Measurements from ENCODE around the gene HOMER3.
A peak's percentile ranks its signal among the peaks of the same experiment; 100 is the strongest.
"Not testable (repeated sequence)": the region's sequence is repeated elsewhere in the genome, so short reads cannot be mapped to it uniquely, and the experiment has no call there.

The HOMER3 gene

GRCh38 chr19:18924684-18925213, 16.3 kb downstream of the HOMER3 start:
- DNase-seq (ENCODE audit: low read depth, low spot score): no peak

DNA sequence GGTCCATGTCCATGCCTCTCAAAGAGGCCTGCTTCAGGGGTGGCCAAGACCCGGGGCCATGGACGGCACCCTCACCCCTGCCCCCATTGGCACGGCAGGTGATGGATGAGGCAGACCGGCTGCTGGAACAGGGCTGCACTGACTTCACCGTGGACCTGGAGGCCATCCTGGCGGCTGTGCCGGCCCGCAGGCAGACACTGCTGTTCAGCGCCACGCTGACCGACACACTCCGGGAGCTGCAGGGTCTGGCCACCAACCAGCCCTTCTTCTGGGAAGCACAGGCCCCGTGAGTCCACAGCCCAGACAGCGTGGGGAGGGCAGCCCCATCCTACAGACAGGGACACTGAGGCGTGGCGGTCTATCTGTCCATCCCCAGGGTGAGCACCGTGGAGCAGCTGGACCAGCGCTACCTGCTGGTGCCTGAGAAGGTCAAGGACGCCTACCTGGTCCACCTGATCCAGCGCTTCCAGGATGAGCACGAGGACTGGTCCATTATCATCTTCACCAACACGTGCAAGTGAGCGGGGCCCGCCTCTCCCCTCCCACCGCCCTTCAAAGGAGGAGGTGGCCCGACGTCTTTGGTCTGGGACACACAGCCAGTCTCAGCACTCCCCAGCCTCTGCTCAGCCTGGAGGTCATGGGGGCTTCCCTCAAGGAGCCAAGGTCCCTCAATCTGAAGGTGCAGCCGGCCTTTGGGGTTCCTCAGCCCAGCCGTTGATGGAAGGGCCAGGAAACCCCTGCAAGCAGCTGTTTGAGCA, 18.6 kb downstream of the HOMER3 start:
- no peak for DNase-seq (ENCODE audit: low read depth, low spot score)

GRCh38 chr19:18921593-18921992, 19.4 kb downstream of the HOMER3 start:
- DNase-seq (ENCODE audit: low read depth, low spot score): no peak

DNA sequence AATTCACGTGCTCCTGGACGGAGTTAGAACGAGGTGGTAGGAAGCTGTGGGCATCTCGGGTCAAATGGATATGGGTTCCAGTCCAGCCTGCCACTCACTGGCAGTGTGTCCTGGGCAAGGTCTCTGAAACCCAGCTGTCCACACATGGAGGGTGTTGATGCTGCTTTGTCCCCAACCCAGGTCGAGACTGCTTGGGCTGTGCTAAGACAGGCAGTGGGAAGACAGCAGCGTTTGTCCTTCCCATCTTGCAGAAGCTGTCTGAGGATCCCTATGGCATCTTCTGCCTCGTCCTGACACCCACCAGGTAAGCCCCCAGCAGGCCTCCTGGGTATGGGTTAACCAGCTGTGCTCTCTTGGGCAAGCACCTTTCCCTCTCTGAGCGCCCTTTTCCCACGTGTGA, 20.6 kb downstream of the HOMER3 start:
- DNase-seq (ENCODE audit: low read depth, low spot score): no peak

DNA sequence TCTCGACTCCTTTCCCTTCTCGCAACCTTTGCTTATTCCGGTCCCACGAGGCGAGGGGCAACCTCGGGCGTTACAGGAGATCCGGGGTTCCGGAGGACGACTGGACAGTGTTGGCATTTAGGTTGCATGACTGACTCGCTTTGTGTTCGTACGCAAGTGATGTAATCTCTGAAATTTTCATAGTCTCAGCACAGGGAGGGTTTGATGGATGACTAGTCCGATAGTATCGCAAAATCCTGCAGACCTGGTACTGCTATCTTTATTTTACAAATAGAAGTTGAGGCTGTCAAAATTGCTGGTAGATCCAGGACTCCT, 21.2 kb downstream of the HOMER3 start:
- DNase-seq (ENCODE audit: low read depth, low spot score): no peak

DNA sequence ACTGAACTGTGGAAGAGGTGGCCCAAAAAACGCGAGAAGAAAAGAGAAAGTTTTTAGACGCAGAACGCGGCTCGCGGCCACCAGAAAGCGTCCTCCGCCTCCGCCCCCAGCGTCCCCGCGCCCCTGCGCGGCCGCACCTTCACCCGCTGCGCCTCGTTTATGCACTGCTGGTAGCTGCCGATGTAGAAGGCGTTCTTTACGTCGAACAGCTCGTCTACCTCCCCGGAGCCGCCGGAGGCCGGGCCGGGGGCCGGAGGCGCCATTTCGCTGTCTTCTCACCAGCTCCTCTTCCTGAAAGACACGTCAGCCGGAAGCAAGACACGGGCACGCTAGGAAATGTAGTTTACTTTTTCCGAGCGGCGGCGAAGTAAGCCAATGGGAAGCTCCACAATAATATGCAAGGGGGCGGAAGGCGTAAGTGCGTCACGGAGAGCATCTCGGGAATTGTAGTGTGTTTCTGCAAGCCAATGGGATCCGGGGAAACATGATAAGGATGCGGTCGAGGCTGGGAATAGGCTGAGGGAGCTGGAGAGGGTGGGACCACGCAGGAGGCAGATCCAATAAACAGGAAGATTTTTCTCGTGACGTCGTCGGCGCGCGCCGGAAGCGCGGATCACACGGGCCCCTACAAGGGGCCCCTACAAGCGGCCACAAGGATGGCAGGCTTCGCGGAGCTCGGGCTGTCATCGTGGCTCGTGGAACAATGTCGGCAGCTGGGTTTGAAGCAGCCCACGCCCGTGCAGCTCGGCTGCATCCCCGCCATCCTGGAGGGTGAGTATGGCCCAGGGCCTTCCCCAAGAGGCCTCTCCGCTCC, 21.7 kb downstream of the HOMER3 start, which contains the start of the genes COPE and DDX49:
TSS of gene COPE (minus strand) at position 302 of the 814 bp plus-strand sequence. CDS start at position 263, 39 bp downstream.
TSS of gene DDX49 (plus strand) at position 630 of the 814 bp plus-strand sequence. CDS start at position 657, 27 bp downstream.
- DNase-seq (ENCODE audit: low read depth, low spot score): peak; percentile 99

GRCh38 chr19:18917593-18917992, 23.4 kb downstream of the HOMER3 start:
- DNase-seq (ENCODE audit: low read depth, low spot score): not testable (repeated sequence)

DNA sequence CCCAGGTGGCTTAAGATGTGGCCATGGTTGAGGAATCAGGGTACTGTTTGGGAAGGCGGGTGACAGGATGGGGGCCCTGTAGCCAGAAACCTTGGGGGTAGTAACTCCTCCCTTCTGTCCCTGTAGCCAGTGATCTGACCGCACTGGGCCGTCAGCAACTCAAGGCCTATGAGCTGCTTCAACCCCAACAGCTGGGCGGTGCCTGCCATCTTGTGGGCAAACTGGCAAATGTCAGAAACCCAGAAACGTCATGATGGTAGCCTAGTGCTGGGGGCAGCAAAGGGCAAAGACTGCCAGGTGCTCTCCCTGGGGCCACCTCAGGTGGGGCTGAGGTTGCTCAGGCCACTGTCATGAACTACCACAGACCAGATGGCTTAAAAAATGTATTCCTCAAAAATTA, 25.4 kb downstream of the HOMER3 start:
- DNase-seq (ENCODE audit: low read depth, low spot score): no peak

DNA sequence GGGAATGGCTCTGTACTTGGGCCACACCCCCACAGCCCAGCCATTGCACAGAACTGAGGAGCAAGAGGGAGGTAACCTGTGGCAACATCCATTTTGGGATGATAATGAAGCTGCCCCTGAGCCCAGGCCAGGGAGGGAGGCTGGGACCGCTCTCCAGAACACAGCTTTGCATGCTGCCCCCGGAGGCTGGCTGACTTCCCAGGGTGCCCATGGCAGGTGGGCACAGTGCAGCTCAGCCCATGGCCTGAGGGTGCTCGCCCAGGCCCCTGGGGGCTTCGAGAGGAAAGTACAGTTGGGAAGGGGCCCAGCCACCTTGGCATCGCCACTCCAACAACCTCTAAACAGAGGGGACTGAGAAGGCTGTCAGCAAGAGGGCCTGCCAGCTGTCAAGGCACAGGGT, 27.6 kb downstream of the HOMER3 start:
- DNase-seq (ENCODE audit: low read depth, low spot score): no peak

DNA sequence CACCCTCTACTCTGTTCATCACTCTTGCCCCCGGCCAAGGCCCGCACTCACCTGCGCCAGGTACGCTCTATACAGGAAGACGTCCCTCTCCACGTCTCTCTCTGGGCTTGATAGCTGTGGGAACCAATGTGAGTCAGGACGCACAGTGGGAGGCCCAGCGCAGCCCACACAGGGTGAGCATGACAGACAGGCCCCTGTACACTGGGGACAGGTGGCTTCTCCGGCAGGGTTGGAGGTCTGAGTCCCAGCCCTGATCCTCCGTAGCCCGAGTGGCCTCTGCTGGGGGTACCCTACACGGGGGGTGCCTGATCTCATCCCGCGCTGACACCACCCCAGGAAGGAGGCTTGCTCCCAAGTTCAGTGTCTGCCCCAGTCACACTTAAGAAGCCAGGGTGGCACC, 28.1 kb downstream of the HOMER3 start:
- no peak for DNase-seq (ENCODE audit: low read depth, low spot score)

GRCh38 chr19:18910801-18911436, 30.1 kb downstream of the HOMER3 start:
- no peak for DNase-seq (ENCODE audit: low read depth, low spot score)

GRCh38 chr19:18910010-18910409, 31.0 kb downstream of the HOMER3 start:
- DNase-seq (ENCODE audit: low read depth, low spot score): no peak

DNA sequence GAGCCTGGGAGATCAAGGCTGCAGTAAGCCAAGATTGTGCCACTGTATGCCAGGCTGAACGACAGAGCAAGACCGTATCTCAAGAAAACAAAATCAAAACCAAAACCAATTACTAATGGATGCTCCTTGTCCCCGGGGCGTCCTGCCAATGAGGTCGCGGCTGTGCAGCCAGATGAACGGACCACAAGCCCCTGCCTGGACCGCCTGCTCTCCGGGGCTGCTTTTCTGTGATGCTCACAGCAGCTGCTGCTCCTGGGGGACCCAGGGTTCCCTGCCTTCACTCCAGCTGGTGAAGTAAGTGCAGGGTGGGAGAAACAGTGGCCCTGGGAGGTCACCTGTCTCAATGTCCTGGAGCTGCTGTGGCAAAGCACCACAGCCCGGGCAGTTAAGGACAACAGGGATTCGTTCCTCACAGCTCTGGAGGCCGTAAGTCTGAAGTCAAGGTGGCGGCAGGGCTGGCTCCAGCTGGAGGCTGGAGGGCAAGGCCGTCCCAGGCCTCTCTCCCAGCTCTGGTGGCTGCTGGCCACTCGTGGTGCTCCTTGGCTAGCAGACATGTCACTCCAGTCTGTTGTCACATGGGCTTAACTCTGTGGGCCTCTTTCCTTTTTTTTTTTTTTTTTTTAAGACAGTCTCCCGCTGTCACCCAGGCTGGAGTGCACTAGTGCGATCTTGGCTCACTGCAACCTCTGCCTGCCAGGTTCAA, 31.9 kb downstream of the HOMER3 start:
- no peak for DNase-seq (ENCODE audit: low read depth, low spot score)

DNA sequence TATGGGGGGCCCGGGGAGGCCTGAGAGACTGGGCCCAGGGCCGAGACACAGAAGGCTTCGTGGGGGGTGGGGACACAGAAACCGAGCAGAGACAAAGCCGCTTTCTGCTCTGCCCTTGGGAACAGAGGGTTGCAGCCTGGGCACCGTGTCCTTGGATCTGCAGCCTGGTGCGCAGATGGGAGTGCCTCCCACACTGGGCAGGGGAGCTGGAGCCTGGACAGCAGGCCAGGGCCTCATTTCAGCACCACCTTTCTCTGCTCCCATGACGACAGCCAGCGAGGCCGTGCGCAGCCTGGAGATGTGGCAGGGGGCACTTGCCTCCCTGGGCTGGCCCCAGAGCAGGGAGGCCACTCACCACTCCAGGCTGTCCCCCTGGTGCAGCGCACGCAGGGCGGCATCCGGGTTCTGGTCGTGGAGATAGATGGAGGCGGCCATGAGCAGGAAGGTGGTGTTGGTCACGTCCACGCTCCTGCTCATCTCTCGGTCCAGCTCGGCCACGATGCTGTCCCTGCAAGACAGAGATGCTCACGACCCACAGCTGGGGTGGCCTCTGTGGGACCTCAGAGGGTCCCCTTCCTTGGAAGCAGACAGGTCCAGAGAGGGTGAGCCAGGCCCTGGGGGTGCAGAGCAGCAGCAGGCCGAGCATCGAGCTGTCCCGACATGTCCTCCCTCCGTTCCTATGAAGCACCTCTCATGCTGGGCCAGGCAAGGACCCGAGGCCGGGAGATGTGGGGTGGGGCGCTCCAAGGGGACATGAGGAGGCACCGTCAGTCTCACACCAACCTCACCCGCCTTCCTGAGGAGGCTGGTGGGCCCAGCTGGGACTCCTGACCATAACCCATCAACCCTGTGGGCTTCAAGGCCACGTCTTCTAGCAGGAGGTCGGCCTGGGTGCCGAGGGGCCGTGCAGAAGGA, 34.2 kb downstream of the HOMER3 start:
- no peak for DNase-seq (ENCODE audit: low read depth, low spot score)

DNA sequence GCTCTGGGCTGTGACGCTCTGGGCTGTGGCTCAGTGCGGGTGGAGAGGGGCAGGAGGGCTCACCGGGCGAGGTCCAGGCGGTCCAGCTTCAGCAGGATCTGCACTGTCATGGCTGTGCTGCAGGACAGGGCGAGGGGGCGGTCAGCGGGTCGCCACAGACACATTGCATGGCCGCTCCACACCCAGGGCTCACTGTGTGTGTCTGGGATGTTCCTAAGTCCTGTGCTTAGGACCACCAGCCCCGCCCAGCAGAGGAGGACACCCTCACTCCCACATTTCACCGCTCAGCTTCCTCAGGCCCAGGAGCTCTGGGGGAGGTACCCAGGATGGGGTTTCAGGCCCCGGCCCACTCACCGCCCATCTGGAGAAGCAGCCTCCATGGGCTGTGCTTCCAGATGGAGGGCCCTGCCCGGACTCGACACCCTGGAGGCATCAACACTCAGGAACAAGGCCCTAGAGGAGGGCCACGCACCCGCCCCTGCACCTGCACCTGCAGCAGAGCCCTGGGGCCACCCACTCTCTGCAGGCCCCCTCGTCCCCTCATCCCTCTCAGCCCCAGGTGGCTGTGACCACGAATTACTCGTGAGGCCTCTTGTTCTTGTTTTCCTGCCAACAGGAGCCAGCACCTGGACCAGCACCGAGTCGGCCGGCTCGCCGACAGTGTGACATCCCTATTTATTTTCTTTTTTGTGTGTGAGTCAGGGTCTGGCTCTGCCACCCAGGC, 35.3 kb downstream of the HOMER3 start:
- no peak for DNase-seq (ENCODE audit: low read depth, low spot score)

DNA sequence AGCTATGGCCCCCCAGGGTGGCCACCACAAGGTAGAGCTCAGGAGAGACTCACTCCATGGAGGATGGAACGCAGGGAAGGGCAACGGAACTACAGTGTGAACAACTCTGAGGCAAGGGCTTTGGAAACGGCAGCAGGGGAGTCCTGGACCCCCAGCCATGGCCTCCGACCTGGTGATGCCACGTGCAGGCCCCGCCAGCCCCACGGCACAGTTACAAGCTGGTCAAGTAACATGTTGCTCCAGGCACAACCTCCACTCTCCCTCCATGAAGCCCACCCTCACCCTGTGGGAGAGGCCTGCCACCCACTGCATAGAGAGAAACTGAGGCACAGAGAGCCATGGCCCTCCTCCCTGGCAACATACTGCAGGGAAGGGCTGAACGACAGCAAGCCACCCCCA, 36.0 kb downstream of the HOMER3 start:
- no peak for DNase-seq (ENCODE audit: low read depth, low spot score)

GRCh38 chr19:18904334-18905057, 36.5 kb downstream of the HOMER3 start:
- DNase-seq (ENCODE audit: low read depth, low spot score): no peak

- DNase-seq (ENCODE audit: low read depth, low spot score): no peak
These were observed 37.6 kb downstream of the HOMER3 start for GRCh38 chr19:18903156-18904037.
